Measurements from ENCODE around the gene TGFBR3.
"Not testable (repeated sequence)": the region's sequence is repeated elsewhere in the genome, so short reads cannot be mapped to it uniquely, and the experiment has no call there.

Gene TGFBR3

GRCh38 chr1:91881280-91881679 is 4.7 kb downstream of the TGFBR3 start:
- no peak for DNase-seq

GRCh38 chr1:91879733-91880132 is 6.2 kb downstream of the TGFBR3 start:
- no peak for DNase-seq

GRCh38 chr1:91877574-91878208 is 8.3 kb downstream of the TGFBR3 start:
- DNase-seq: no peak

- no peak for DNase-seq
These were observed 9.0 kb downstream of the TGFBR3 start for GRCh38 chr1:91876781-91877573.

- DNase-seq: no peak
These were observed 9.9 kb downstream of the TGFBR3 start for GRCh38 chr1:91876040-91876470.

- no peak for DNase-seq
These were observed 11.8 kb downstream of the TGFBR3 start for GRCh38 chr1:91874167-91874566.

GRCh38 chr1:91872559-91873081 is 13.3 kb downstream of the TGFBR3 start:
- DNase-seq: no peak

- no peak for DNase-seq
These were observed 14.0 kb downstream of the TGFBR3 start for GRCh38 chr1:91872000-91872399.

GRCh38 chr1:91870322-91870721 is 15.6 kb downstream of the TGFBR3 start:
- DNase-seq: no peak

- DNase-seq: no peak
These were observed 19.5 kb downstream of the TGFBR3 start for GRCh38 chr1:91866425-91866824.

- no peak for DNase-seq
These were observed 21.8 kb downstream of the TGFBR3 start for GRCh38 chr1:91864017-91864700.

GRCh38 chr1:91863498-91863897 is 22.5 kb downstream of the TGFBR3 start:
- no peak for DNase-seq

- DNase-seq: no peak
These were observed 23.8 kb downstream of the TGFBR3 start for GRCh38 chr1:91862120-91862519.

- no peak for DNase-seq
These were observed 28.3 kb downstream of the TGFBR3 start for GRCh38 chr1:91857557-91858239.

GRCh38 chr1:91856996-91857395 is 29.0 kb downstream of the TGFBR3 start:
- DNase-seq: no peak

GRCh38 chr1:91854852-91855534 is 31.0 kb downstream of the TGFBR3 start:
- DNase-seq: no peak

- DNase-seq: no peak
These were observed 32.6 kb downstream of the TGFBR3 start for GRCh38 chr1:91853397-91853796.

- not testable (repeated sequence) for DNase-seq
These were observed 33.9 kb downstream of the TGFBR3 start for GRCh38 chr1:91852011-91852410.

GRCh38 chr1:91851130-91852010 is 34.6 kb downstream of the TGFBR3 start:
- DNase-seq: no peak

- DNase-seq: no peak
These were observed 35.2 kb downstream of the TGFBR3 start for GRCh38 chr1:91850708-91851107.

GRCh38 chr1:91847851-91848250 is 38.1 kb downstream of the TGFBR3 start:
- no peak for DNase-seq

Measured in NCI-H1436 treated with DMSO at 0.1 percent for 48 hours (cell line).